B cell (primary cell): Measurements from ENCODE around the gene ENG.

Source experiments
- EZH2 ChIP-seq: IDR thresholded peaks from 2 replicates; pipeline ENCODE4 v1.6.1; 2012; ENCODE audit warnings: borderline replicate concordance, low read depth, mild to moderate bottlenecking, moderate library complexity, low read length; ENCODE audit not compliant: insufficient read depth, poor library complexity, severe bottlenecking
- TF ChIP-seq, protein P1 (sequence below): fragments of 200-600 bp; IDR thresholded peaks from one replicate; pipeline ENCODE4 v1.8.0; 2022; ENCODE audit warnings: antibody characterized with exemption, mild to moderate bottlenecking

DNA sequence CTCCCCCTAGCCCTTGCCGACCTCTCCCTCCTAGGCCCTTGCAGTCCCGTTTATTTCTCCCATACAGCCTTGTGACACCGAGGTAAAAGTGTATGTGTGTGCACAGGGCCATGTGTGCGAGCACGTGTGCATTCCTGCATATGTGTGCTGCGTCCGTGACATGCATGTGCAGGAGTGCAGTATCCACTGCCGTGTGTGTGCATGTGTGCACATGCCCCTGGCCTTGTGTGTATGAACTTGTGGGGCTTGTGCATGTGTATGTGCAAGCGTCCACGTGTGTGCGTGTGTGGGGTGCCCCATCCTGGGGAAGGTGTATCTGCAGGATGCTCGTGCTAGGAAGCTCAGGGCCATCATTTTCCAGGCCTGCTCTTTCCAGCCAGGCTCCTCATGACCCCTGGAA lies 16.4 kb upstream of the ENG start:
- TF ChIP-seq, protein P1, sequence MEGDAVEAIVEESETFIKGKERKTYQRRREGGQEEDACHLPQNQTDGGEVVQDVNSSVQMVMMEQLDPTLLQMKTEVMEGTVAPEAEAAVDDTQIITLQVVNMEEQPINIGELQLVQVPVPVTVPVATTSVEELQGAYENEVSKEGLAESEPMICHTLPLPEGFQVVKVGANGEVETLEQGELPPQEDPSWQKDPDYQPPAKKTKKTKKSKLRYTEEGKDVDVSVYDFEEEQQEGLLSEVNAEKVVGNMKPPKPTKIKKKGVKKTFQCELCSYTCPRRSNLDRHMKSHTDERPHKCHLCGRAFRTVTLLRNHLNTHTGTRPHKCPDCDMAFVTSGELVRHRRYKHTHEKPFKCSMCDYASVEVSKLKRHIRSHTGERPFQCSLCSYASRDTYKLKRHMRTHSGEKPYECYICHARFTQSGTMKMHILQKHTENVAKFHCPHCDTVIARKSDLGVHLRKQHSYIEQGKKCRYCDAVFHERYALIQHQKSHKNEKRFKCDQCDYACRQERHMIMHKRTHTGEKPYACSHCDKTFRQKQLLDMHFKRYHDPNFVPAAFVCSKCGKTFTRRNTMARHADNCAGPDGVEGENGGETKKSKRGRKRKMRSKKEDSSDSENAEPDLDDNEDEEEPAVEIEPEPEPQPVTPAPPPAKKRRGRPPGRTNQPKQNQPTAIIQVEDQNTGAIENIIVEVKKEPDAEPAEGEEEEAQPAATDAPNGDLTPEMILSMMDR, result no peak
- no peak for TF ChIP-seq EZH2
